ENCODE results near the gene HS3ST4.

DNA sequence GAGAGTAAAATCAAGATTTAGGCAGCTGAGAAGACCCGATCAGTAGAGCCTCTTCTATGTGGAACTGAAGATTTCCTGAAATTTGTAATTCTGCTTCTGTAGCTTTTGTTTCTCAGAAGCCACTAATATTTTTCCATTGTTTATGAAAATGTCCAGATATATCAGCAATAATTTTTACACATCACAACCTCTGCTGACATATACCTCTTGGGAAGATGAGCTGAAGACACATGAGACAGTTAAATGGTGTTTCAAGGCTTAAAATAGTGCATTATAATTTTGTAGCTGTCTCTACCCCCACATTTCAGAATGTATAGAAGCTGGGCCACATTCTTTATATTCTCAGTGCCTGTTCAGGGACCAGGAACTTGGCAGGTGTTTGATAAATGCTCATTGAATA, 320.6 kb downstream of the HS3ST4 start:
- TF ChIP-seq POLR2A (IDR thresholded peaks at IDR 0.05) (no peak), CTCF (IDR thresholded peaks at IDR 0.05) (no peak), EP300 (IDR thresholded peaks at IDR 0.05) (no peak)

Data from tibial nerve (tissue), 4 donors.